B cell (primary cell): ENCODE measurements around the gene ATP8B3. TPM values are rescaled to one million over a fixed set of nuclear protein-coding genes. Genes with fewer than 3 reads are reported as not detected.

Experiments
- ATAC-seq: fragments of 200-7000 bp; cut with Tn5 transposase; one replicate; pipeline ENCODE4 v1.10.0; 2021; ENCODE audit warnings: low read depth, mild to moderate bottlenecking, moderate number of reproducible peaks, moderate library complexity
- CTCF ChIA-PET: fragments of 350-600 bp; sonication (Branson Sonifier 250); formaldehyde crosslinking; loops from one replicate; lab custom pipeline; 2021; ENCODE audit warnings: antibody characterized with exemption, inconsistent platforms; lab: Charles Lee
- POLR2A ChIA-PET: fragments of 350-600 bp; sonication (Branson Sonifier 250); formaldehyde crosslinking; loops from one replicate; lab custom pipeline; 2021; ENCODE audit warnings: antibody characterized with exemption; lab: Charles Lee
- DNase-seq: peaks from one replicate; pipeline ENCODE4 v3.0.0; 2013
- H2AFZ ChIP-seq: 2 replicates; pipeline ENCODE4 v1.6.1; 2012; ENCODE audit warnings: mild to moderate bottlenecking, low read depth, low read length; ENCODE audit not compliant: insufficient read depth, poor library complexity, severe bottlenecking
- H3K27ac ChIP-seq, 2 donors: 1 replicate in 1 of 2; 2 replicates in 1 of 2; pipeline ENCODE4 v1.5.1; 2012 to 2013; ENCODE audit warnings: low read length in 2 of 2, mild to moderate bottlenecking in 2 of 2, moderate library complexity in 1 of 2
- H3K27me3 ChIP-seq, 4 experiments: fragments of 200-600 bp in 1 of 4; sonication (generic) in 1 of 4; replicated peaks in 1 of 4; 1 replicate in 2 of 4; 2 replicates in 2 of 4; pipeline versions ENCODE4 v1.6.1 to v1.7.0; 2013 to 2016; ENCODE audit warnings: low read length in 3 of 4, mild to moderate bottlenecking in 2 of 4, mixed read lengths in 1 of 4, moderate library complexity in 1 of 4; ENCODE audit not compliant: insufficient read depth in 4 of 4, control insufficient read depth in 3 of 4; ENCODE audit errors: control extremely low read depth in 1 of 4
- H3K36me3 ChIP-seq, 2 experiments: replicated peaks in 1 of 2; 1 replicate in 1 of 2; 2 replicates in 1 of 2; pipeline versions ENCODE4 v1.6.1 to v1.7.1; 2013; ENCODE audit warnings: low read length in 1 of 2; ENCODE audit not compliant: insufficient read depth in 2 of 2, control insufficient read depth in 1 of 2; ENCODE audit errors: control extremely low read depth in 1 of 2, extremely low read depth in 1 of 2
- H3K4me1 ChIP-seq, 2 donors: fragments of 200-600 bp in 1 of 2; sonication (generic) in 1 of 2; 1 replicate in 1 of 2; 2 replicates in 1 of 2; pipeline versions ENCODE4 v1.5.1 to v1.6.1; 2013 to 2017; ENCODE audit warnings: low read length in 2 of 2; ENCODE audit not compliant: control insufficient read depth in 2 of 2, insufficient read depth in 2 of 2
- H3K4me2 ChIP-seq: replicated peaks from 2 replicates; pipeline ENCODE3; 2012; ENCODE audit warnings: mild to moderate bottlenecking, low read depth, low read length; ENCODE audit not compliant: poor library complexity, severe bottlenecking
- H3K4me3 ChIP-seq, 5 experiments: fragments of 200-600 bp in 1 of 5; sonication (generic) in 1 of 5; 1 replicate in 3 of 5; 2 replicates in 2 of 5; pipeline versions ENCODE4 v1.5.1 to v1.7.0; 2011 to 2016; ENCODE audit warnings: low read length in 4 of 5, mild to moderate bottlenecking in 4 of 5, low read depth in 2 of 5, control low read depth in 1 of 5, moderate library complexity in 1 of 5; ENCODE audit not compliant: insufficient read depth in 1 of 5; ENCODE audit errors: control extremely low read depth in 1 of 5, extremely low read depth in 1 of 5
- H3K79me2 ChIP-seq: fragments of 200-600 bp; sonication (generic); one replicate; pipeline ENCODE4 v1.6.0; 2016; ENCODE audit warnings: low read length; ENCODE audit not compliant: control insufficient read depth, insufficient read depth
- H3K9ac ChIP-seq: fragments of 200-600 bp; sonication (generic); 2 replicates; pipeline ENCODE4 v1.6.1; 2017; ENCODE audit warnings: mild to moderate bottlenecking, low read length, moderate library complexity
- H3K9me3 ChIP-seq, 3 donors: one replicate each; pipeline versions ENCODE4 v1.6.1 to v1.7.1; 2013; ENCODE audit warnings: low read length in 2 of 3; ENCODE audit not compliant: control insufficient read depth in 2 of 3, insufficient read depth in 1 of 3; ENCODE audit errors: control extremely low read depth in 1 of 3
- H4K20me1 ChIP-seq: 2 replicates; pipeline ENCODE4 v1.6.0; 2012; ENCODE audit warnings: mild to moderate bottlenecking, low read length; ENCODE audit not compliant: insufficient read depth, control insufficient read depth, poor library complexity, severe bottlenecking
- H3K27ac Mint-ChIP-seq: one replicate; pipeline ENCODE4 v1.8.0; 2021; ENCODE audit warnings: mixed read lengths
- H3K27me3 Mint-ChIP-seq: one replicate; pipeline ENCODE4 v1.8.0; 2021; ENCODE audit warnings: mixed read lengths
- H3K4me1 Mint-ChIP-seq: one replicate; pipeline ENCODE4 v1.8.0; 2021; ENCODE audit warnings: mixed read lengths
- H3K4me3 Mint-ChIP-seq: one replicate; pipeline ENCODE4 v1.8.0; 2021; ENCODE audit warnings: mixed read lengths
- H3K9me3 Mint-ChIP-seq: one replicate; pipeline ENCODE4 v1.8.0; 2022; ENCODE audit warnings: mixed read lengths; ENCODE audit not compliant: insufficient read depth
- CTCF ChIP-seq: fragments of 200-600 bp; IDR thresholded peaks from one replicate; pipeline ENCODE4 v1.8.0; 2022; ENCODE audit warnings: antibody characterized with exemption, mild to moderate bottlenecking
- EZH2 ChIP-seq: IDR thresholded peaks from 2 replicates; pipeline ENCODE4 v1.6.1; 2012; ENCODE audit warnings: borderline replicate concordance, low read depth, mild to moderate bottlenecking, moderate library complexity, low read length; ENCODE audit not compliant: insufficient read depth, poor library complexity, severe bottlenecking
- WGBS: methylation state at CpG from one replicate; pipeline ENCODE4 v1.1.5; 2013; ENCODE audit warnings: missing lambda C conversion rate; ENCODE audit not compliant: insufficient coverage; 5-methylcytosine and 5-hydroxymethylcytosine counted together
- intact Hi-C: fragments of 100-400 bp; cut with micrococcal nuclease; formaldehyde crosslinking; loops from one replicate; pipeline ENCODE4 v1.10.0; 2022
- polyA plus RNA-seq: library from polyadenylated mRNA; depleted of rRNA; stranded (reverse); fragments of >200 nt; gene quantifications from 2 replicates; pipeline ENCODE4 v1.2.3, GENCODE V29; 2012
- total RNA-seq, 2 donors: library from RNA; stranded (reverse); fragments of 120-200 nt in 1 of 2; gene quantifications; 1 replicate in 1 of 2; 2 replicates in 1 of 2; pipeline versions ENCODE4 v1.2.3 to v1.2.4, GENCODE V29; 2013 to 2022

ATP8B3 gene
- total and polyA plus RNA-seq, 2 donors (not counting 1 experiment from before 2014, with no cell fraction given), result 0.89 to 5.1 TPM

- no peaks in the 10 kb centered on the region for H3K9me3 Mint-ChIP-seq
- ChIA-PET CTCF (interaction anchor here (0.7 to 1.5 kb wide), 3 partner anchors 13 to 268 kb away, joined by 3 to 7 read pairs (median 3); no protein-coding TSS in a partner anchor), POLR2A (no interaction called here)
- Histone ChIP-seq H3K9me3 (peaks cover 0 to 5% (median 0%) of the 10 kb centered on the region in 3 donors), H3K4me2 (peak overlapping the region; percentile 99), H4K20me1 (peaks cover 25% of the 10 kb centered on the region), H3K79me2 (no peaks in the 10 kb centered on the region), H3K4me3 (peak overlapping the region; percentile 35 to 73 (median 61)), H3K27ac (peak overlapping the region in 1 of 2 donors; percentile 0), H3K27me3 (no peaks in the 10 kb centered on the region), H3K4me1 (peaks cover 9 to 19% of the 10 kb centered on the region in 2 donors), H2AFZ (peak overlapping the region; percentile 98), H3K36me3 (peaks cover 0 to 29% of the 10 kb centered on the region in 2 experiments), H3K9ac (peak overlapping the region; percentile 70)
- WGBS, result 61% methylated on average over 17 of the region's 21 CpGs
- DNase-seq, result no peak
- H3K4me1 Mint-ChIP-seq, result peaks cover 12% of the 10 kb centered on the region
- intact Hi-C loops, result loop anchor here (5.0 kb wide), 1 partner anchor 614 kb away; the partner anchor contains the start of gene TIMM13
- peak overlapping the region; percentile 87 for H3K27ac Mint-ChIP-seq
- peak overlapping the region; percentile 97 for H3K4me3 Mint-ChIP-seq
- no peaks in the 10 kb centered on the region for H3K27me3 Mint-ChIP-seq
- no peak for ATAC-seq
- peak; percentile 3 for TF ChIP-seq CTCF
- no peak for TF ChIP-seq EZH2
Measured at GRCh38 chr19:1813192-1814182, 1.4 kb upstream of the ATP8B3 start.
